Measurements from ENCODE around the gene MLLT1. TPM values are rescaled to one million over a fixed set of nuclear protein-coding genes. Genes with fewer than 3 reads are reported as not detected.

MLLT1 gene
- total and polyA plus RNA-seq, 9 donors, result 11.1 to 116 (median 78.4) TPM

DNA sequence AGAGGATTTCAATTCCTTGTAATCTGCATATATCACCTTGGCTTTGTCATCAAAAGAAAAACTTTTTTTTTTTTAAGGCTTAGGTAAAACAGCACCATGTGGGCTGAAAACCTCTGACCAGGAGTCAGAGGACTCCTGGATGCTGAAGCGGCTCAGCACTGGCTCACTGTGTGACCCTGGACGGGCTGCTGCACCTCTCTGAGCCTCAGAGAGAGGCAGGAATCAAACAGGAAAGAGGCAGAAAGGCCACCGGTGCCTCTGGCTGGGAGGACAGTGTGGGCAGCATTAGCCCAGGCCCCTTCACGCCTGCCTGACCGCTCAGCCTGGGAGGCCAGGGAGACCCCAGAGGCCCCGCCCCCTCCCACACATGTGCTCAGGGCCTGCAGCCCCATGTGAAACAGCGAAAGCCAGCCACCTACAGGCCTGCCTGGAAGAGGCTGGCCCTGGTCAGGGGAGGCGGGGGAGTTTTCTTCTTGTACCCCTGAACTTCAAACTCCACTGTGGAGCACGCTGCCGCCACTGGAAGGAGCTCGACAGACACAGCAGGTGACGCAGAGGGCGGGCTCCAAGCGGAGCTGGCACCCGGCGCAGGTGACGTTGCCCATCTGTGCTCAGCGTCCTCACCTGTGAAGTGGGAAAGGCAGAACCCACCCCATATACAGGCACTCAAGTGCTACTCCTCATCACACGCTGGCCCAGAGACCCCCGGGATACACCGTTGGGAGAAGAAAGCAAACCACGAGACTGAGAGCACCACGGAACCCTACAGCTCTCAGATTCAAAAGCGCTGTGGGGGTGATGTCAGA lies 39.7 kb downstream of the MLLT1 start:
- H3K36me3 ChIP-seq, result no peaks in the 10 kb centered on the region
- no peak for TF ChIP-seq EP300 (IDR thresholded peaks at IDR 0.05)
- TF ChIP-seq POLR2A (IDR thresholded peaks at IDR 0.05), result no peak
- TF ChIP-seq, protein P1, sequence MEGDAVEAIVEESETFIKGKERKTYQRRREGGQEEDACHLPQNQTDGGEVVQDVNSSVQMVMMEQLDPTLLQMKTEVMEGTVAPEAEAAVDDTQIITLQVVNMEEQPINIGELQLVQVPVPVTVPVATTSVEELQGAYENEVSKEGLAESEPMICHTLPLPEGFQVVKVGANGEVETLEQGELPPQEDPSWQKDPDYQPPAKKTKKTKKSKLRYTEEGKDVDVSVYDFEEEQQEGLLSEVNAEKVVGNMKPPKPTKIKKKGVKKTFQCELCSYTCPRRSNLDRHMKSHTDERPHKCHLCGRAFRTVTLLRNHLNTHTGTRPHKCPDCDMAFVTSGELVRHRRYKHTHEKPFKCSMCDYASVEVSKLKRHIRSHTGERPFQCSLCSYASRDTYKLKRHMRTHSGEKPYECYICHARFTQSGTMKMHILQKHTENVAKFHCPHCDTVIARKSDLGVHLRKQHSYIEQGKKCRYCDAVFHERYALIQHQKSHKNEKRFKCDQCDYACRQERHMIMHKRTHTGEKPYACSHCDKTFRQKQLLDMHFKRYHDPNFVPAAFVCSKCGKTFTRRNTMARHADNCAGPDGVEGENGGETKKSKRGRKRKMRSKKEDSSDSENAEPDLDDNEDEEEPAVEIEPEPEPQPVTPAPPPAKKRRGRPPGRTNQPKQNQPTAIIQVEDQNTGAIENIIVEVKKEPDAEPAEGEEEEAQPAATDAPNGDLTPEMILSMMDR (IDR thresholded peaks at IDR 0.05), result no peak
- WGBS, 3 donors, result 87 to 89% (median 88%) methylated on average over 24 of the region's 24 CpGs
- H3K27me3 ChIP-seq, result no peaks in the 10 kb centered on the region
- H3K4me3 ChIP-seq, result no peak overlapping the region
- intact Hi-C loops (cut with DNase I), result no loop called here
- H3K4me1 ChIP-seq (ENCODE audit: insufficient read depth), result peaks cover 31% of the 10 kb centered on the region
- H3K9me3 ChIP-seq, result no peaks in the 10 kb centered on the region
- H3K27ac ChIP-seq, result no peak overlapping the region
- peak in 1 of 5 donors; percentile 35 for DNase-seq

DNA sequence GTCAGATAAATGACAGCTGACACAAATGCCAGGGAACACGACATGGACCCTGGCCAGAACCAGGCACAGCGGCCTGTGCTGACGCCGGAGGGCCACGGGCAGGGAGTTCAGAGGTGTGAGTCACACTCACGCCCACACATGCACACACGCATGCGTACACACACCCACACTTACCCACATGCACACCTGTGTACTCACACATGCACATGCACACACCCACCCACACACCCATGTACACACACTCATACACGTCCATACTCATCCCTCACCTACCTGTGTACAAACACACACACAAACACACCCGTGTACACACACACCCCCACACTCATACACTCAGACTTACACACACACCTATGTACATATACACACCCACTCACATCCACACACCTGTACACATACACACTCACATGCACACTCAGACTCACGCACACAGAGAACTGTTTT lies 40.4 kb downstream of the MLLT1 start:
- 51 to 55% (median 52%) methylated on average over 11 of the region's 11 CpGs for WGBS, 3 donors
- TF ChIP-seq POLR2A (IDR thresholded peaks at IDR 0.05) (no peak), EP300 (IDR thresholded peaks at IDR 0.05) (no peak)
- TF ChIP-seq, protein P1 (IDR thresholded peaks at IDR 0.05), result no peak
- Histone ChIP-seq H3K4me3 (no peak overlapping the region), H3K9me3 (no peaks in the 10 kb centered on the region), H3K36me3 (no peaks in the 10 kb centered on the region), H3K27me3 (no peaks in the 10 kb centered on the region), H3K4me1 (ENCODE audit: insufficient read depth) (peaks cover 35% of the 10 kb centered on the region), H3K27ac (peak overlapping the region in 1 of 2 donors; percentile 68)
- intact Hi-C loops (cut with DNase I), result no loop called here
- DNase-seq, result peak; percentile 44 to 62 (median 56)

DNA sequence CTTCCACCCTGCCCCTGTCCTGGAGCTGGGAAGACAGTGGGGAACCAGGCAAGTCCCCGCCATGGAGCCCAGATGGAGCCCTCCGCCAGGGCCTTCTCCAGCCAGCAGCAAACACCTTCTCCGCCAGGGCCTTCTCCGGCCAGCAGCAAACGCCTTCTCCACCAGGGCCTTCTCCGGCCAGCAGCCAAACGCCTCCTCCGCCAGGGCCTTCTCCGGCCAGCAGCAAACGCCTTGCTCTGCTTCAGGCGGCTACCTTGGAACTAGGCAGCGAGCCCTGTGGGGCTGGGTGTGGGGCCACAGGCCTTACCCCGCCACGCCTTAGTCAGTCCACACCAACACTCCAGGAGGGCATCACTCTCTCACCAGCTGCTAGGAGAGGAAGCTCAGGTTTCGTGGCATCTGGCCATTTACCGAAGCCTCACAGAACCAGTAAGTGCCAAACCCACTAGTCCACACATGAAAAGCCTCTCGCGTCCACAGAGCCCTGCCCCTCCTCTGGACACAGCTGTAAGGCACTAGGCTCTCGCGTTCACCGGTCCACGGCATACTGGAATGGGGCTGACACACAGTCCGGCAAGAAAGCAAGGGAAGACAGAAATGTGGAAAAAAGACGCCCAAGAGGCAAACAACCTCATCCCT lies 41.0 kb downstream of the MLLT1 start:
- intact Hi-C loops (cut with DNase I), result no loop called here
- Histone ChIP-seq H3K4me3 (peak overlapping the region; percentile 21), H3K27me3 (no peaks in the 10 kb centered on the region), H3K36me3 (no peaks in the 10 kb centered on the region), H3K9me3 (no peaks in the 10 kb centered on the region), H3K27ac (peak overlapping the region in 1 of 2 donors; percentile 68), H3K4me1 (ENCODE audit: insufficient read depth) (peaks cover 42% of the 10 kb centered on the region)
- TF ChIP-seq, protein P1 (IDR thresholded peaks at IDR 0.05), result peak in 1 of 3 donors; percentile 27
- TF ChIP-seq POLR2A (IDR thresholded peaks at IDR 0.05), result no peak
- WGBS, 3 donors, result 14 to 17% (median 17%) methylated on average over 24 of the region's 24 CpGs
- peak; percentile 65 to 81 (median 75) for DNase-seq

DNA sequence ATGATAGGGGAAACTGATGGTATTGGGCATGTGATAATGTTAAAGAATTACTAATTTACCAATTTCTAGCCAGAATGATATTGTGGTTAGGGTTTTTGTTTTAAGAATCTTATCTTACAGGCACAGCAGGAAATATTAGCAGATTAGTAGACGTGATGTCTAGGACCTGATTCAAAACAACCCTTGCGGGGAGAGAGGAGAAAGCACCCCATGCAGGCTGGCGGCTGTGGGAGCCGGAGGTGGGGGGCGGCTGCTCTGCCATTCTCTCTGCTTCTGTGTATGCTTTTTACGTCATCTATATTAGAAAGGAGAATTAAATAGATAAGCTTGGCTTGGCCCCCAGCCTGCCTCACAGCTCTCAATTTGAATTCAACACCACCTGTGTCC lies 41.5 kb downstream of the MLLT1 start:
- peak overlapping the region in 1 of 2 donors; percentile 68 for H3K27ac ChIP-seq
- TF ChIP-seq EP300 (IDR thresholded peaks at IDR 0.05), result no peak
- H3K36me3 ChIP-seq, result no peaks in the 10 kb centered on the region
- no peak for DNase-seq
- H3K4me1 ChIP-seq (ENCODE audit: insufficient read depth), result peaks cover 44% of the 10 kb centered on the region
- WGBS, 3 donors, result 9 to 16% (median 11%) methylated on average over 6 of the region's 6 CpGs
- H3K4me3 ChIP-seq, result no peak overlapping the region
- H3K9me3 ChIP-seq, result no peaks in the 10 kb centered on the region
- no peaks in the 10 kb centered on the region for H3K27me3 ChIP-seq
- intact Hi-C loops (cut with DNase I), result no loop called here

All from ovary (tissue), 9 donors.